ENCODE results near the gene RTKN. TPM values are rescaled to one million over a fixed set of nuclear protein-coding genes. Genes with fewer than 3 reads are reported as not detected.

Gene RTKN
- total and polyA plus RNA-seq, 2 of the 13 experiments (the other 11 are each of a cell fraction or from before 2014, with no cell fraction given) = 159 to 166 TPM

DNA sequence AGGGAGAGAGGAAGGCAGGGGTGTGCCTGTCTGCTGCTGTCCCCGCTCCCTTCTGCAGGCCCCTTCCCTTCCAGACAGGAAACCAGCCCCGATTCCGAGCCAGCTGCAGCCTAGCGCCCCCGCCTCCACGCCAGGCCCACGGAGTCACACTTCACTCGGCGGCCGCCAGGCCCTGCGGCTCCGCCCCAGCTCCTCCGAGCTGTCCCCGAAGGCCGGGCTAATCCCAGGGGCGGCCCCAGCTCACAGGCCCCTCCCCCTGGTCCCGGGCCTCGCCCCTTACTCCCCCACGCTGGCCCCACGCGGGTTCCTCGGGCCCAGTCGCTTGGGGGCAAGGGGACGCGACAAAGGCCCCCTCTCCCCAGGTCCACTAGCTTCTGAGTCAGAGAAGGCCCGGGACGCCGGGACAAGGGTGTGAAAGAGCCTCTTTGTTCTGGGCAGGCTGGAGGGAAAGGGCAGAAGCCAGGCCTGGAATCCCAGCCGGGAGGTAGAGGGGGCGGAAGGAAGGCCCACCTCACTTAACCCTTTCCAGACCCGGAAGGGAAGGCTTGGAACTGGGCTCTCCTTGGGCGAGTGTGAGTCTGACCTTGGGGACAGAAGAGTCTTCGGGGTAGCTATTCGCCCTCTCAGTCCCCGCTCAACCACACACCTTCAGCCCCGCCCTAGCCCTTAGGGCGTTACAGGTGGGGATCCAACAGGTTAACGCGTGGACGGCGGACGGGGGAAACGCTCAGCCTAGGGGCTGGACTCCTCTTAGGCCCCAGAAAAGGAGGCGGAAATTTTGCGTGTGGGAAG is 1.2 kb downstream of the RTKN start (continued):
- TF ChIP-seq, protein P1, sequence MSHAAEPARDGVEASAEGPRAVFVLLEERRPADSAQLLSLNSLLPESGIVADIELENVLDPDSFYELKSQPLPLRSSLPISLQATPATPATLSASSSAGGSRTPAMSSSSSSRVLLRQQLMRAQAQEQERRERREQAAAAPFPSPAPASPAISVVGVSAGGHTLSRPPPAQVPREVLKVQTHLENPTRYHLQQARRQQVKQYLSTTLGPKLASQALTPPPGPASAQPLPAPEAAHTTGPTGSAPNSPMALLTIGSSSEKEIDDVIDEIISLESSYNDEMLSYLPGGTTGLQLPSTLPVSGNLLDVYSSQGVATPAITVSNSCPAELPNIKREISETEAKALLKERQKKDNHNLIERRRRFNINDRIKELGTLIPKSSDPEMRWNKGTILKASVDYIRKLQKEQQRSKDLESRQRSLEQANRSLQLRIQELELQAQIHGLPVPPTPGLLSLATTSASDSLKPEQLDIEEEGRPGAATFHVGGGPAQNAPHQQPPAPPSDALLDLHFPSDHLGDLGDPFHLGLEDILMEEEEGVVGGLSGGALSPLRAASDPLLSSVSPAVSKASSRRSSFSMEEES (CRISPR knock-in tag; IDR thresholded peaks at IDR 0.05) = no peak
- TF ChIP-seq HNRNPK (IDR thresholded peaks at IDR 0.05; ENCODE audit: low read depth, low read length, poor library complexity, severe bottlenecking) (peak; percentile 91), ZNF33B (CRISPR knock-in tag; IDR thresholded peaks at IDR 0.05) (peak; percentile 92; the same call in 1 of the 2 replicates), CBX1 (IDR thresholded peaks at IDR 0.05; ENCODE audit: low read depth) (no peak), RBM22 (optimal IDR thresholded peaks at IDR 0.05; ENCODE audit: low read length) (peak; percentile 66), SIN3A (IDR thresholded peaks at IDR 0.05; ENCODE audit: borderline replicate concordance, low read depth, low read length) (peak; percentile 10; the same call in 1 of the 2 replicates), ZNF256 (CRISPR knock-in tag; conservative IDR thresholded peaks at IDR 0.05) (no peak; the same call in 1 of the 2 replicates), ZNF20 (CRISPR knock-in tag; IDR thresholded peaks at IDR 0.05) (peak; percentile 86; the same call in 1 of the 2 replicates), TGIF2 (CRISPR knock-in tag; IDR thresholded peaks at IDR 0.05) (peak; percentile 27; the same call in 1 of the 2 replicates), MIXL1 (CRISPR knock-in tag; IDR thresholded peaks at IDR 0.05) (peak; percentile 31; the same call in 1 of the 2 replicates), MBD4 (IDR thresholded peaks at IDR 0.05; ENCODE audit: borderline replicate concordance, low read length) (no peak), GLI4 (CRISPR knock-in tag; IDR thresholded peaks at IDR 0.05; ENCODE audit: borderline replicate concordance) (peak; percentile 71; the same call in 1 of the 2 replicates), TBP (CRISPR knock-in tag; IDR thresholded peaks at IDR 0.05) (no peak), DNMT3B (CRISPR knock-in tag; conservative IDR thresholded peaks at IDR 0.05) (no peak; the same call in 1 of the 2 replicates), IKZF1 (IDR thresholded peaks at IDR 0.05) (no peak), HDAC6 (IDR thresholded peaks at IDR 0.05; ENCODE audit: low read depth, low read length) (no peak), NPAS2 (CRISPR knock-in tag; IDR thresholded peaks at IDR 0.05; ENCODE audit: borderline replicate concordance) (no peak), ZNF550 (CRISPR knock-in tag; IDR thresholded peaks at IDR 0.05; ENCODE audit: borderline replicate concordance) (no peak)
- TF ChIP-seq, protein P2, sequence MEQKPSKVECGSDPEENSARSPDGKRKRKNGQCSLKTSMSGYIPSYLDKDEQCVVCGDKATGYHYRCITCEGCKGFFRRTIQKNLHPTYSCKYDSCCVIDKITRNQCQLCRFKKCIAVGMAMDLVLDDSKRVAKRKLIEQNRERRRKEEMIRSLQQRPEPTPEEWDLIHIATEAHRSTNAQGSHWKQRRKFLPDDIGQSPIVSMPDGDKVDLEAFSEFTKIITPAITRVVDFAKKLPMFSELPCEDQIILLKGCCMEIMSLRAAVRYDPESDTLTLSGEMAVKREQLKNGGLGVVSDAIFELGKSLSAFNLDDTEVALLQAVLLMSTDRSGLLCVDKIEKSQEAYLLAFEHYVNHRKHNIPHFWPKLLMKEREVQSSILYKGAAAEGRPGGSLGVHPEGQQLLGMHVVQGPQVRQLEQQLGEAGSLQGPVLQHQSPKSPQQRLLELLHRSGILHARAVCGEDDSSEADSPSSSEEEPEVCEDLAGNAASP (CRISPR knock-in tag; IDR thresholded peaks at IDR 0.05; ENCODE audit: borderline replicate concordance) = peak; percentile 77; the same call in 1 of the 2 replicates
- TF ChIP-seq, protein P3, sequence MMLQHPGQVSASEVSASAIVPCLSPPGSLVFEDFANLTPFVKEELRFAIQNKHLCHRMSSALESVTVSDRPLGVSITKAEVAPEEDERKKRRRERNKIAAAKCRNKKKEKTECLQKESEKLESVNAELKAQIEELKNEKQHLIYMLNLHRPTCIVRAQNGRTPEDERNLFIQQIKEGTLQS (CRISPR knock-in tag; IDR thresholded peaks at IDR 0.05) = peak; percentile 77
- TF ChIP-seq, protein P4, sequence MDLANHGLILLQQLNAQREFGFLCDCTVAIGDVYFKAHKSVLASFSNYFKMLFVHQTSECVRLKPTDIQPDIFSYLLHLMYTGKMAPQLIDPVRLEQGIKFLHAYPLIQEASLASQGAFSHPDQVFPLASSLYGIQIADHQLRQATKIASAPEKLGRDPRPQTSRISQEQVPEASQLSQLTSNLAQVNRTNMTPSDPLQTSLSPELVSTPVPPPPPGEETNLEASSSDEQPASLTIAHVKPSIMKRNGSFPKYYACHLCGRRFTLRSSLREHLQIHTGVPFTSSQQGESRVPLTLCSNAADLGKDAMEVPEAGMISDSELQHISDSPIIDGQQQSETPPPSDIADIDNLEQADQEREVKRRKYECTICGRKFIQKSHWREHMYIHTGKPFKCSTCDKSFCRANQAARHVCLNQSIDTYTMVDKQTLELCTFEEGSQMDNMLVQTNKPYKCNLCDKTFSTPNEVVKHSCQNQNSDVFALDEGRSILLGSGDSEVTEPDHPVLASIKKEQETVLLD (CRISPR knock-in tag; IDR thresholded peaks at IDR 0.05; ENCODE audit: low read depth) = 0 out of 2 replicates have a peak, but pooled peaks have one; percentile 21
- TF ChIP-seq, protein P5, sequence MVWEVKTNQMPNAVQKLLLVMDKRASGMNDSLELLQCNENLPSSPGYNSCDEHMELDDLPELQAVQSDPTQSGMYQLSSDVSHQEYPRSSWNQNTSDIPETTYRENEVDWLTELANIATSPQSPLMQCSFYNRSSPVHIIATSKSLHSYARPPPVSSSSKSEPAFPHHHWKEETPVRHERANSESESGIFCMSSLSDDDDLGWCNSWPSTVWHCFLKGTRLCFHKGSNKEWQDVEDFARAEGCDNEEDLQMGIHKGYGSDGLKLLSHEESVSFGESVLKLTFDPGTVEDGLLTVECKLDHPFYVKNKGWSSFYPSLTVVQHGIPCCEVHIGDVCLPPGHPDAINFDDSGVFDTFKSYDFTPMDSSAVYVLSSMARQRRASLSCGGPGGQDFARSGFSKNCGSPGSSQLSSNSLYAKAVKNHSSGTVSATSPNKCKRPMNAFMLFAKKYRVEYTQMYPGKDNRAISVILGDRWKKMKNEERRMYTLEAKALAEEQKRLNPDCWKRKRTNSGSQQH (CRISPR knock-in tag; IDR thresholded peaks at IDR 0.05; ENCODE audit: low read depth) = no peak
- TF ChIP-seq, protein P6, sequence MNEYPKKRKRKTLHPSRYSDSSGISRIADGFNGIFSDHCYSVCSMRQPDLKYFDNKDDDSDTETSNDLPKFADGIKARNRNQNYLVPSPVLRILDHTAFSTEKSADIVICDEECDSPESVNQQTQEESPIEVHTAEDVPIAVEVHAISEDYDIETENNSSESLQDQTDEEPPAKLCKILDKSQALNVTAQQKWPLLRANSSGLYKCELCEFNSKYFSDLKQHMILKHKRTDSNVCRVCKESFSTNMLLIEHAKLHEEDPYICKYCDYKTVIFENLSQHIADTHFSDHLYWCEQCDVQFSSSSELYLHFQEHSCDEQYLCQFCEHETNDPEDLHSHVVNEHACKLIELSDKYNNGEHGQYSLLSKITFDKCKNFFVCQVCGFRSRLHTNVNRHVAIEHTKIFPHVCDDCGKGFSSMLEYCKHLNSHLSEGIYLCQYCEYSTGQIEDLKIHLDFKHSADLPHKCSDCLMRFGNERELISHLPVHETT (CRISPR knock-in tag; conservative IDR thresholded peaks at IDR 0.05) = 0 out of 2 replicates have a peak, but pooled peaks have one; percentile 49
